SJCRH30 (cell line): Measurements from ENCODE around the gene PDE10A. TPM values are rescaled to one million over a fixed set of nuclear protein-coding genes. Genes with fewer than 3 reads are reported as not detected.
"Not testable (repeated sequence)": the region's sequence is repeated elsewhere in the genome, so short reads cannot be mapped to it uniquely, and the experiment has no call there.

Experiments used
- DNase-seq, 2 experiments: peaks; one replicate each; pipeline ENCODE4 v3.0.0-alpha.2; 2015 to 2020
- H3K27ac ChIP-seq: fragments of 250-450 bp; sonication (Bioruptor Pico); 2 replicates; pipeline ENCODE4 v1.5.1; 2020; ENCODE audit warnings: mild to moderate bottlenecking, moderate library complexity
- H3K27me3 ChIP-seq: fragments of 250-450 bp; sonication (Bioruptor Pico); 2 replicates; pipeline ENCODE4 v1.5.1; 2020; ENCODE audit warnings: mild to moderate bottlenecking, moderate library complexity
- H3K36me3 ChIP-seq: fragments of 250-450 bp; sonication (Bioruptor Pico); 2 replicates; pipeline ENCODE4 v1.5.1; 2020; ENCODE audit warnings: mild to moderate bottlenecking, moderate library complexity
- H3K4me1 ChIP-seq: fragments of 250-450 bp; sonication (Bioruptor Pico); 2 replicates; pipeline ENCODE4 v1.5.1; 2020; ENCODE audit warnings: mild to moderate bottlenecking, moderate library complexity
- H3K4me3 ChIP-seq: fragments of 250-450 bp; sonication (Bioruptor Pico); 2 replicates; pipeline ENCODE4 v1.5.1; 2020; ENCODE audit warnings: mild to moderate bottlenecking, moderate library complexity
- H3K9me3 ChIP-seq: fragments of 250-450 bp; sonication (Bioruptor Pico); replicated peaks from 2 replicates; pipeline ENCODE4 v1.5.1; 2020; ENCODE audit warnings: mild to moderate bottlenecking, moderate library complexity
- total RNA-seq: library from RNA; depleted of rRNA; stranded (reverse); fragments of >200 nt; shearing (Covaris generic); gene quantifications from 2 replicates; pipeline ENCODE4 v1.2.3, GENCODE V29; 2014

The PDE10A gene
- total RNA-seq, 1 experiment from 2014 or later, result 14.5 TPM

DNA sequence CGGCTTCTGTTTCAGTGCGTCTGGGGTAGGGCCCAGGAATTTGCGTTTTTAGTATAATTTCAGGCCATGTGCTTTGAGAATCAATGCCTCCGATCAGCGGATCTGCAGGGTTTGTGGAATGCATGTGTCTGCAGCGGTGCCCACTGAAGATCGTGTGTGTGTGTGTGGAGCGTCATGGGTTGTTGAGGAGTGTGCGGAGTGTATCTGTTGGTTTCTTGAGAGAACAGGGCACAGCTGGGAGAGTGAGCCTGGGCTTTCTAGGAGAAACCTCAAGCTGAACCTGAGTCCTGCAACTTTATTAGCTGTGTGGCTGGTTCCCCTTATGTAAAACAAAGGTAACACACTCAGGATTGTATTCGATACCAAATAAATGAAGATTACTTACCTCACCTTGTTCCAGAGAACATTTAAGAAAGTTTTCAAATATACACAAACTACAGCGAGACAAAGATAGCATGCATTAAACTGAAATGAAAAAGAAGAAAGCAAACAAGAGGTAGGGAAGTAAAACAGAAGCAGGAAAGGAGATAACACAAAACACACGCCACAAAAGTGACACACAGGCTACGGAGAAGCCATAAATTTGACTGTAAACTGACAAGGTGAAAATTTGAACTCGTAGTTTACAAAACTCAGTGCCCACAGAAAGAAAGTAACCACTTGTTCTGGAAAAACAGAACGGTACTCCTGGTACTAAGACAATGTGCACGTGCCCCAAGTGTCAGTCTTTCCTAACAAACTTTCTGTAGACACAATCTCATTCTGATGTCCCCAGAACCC lies 28.8 kb downstream of the PDE10A start:
- Histone ChIP-seq H3K36me3 (no peaks in the 10 kb centered on the region), H3K4me3 (no peak overlapping the region), H3K9me3 (no peaks in the 10 kb centered on the region), H3K4me1 (peaks cover 50% of the 10 kb centered on the region), H3K27me3 (no peaks in the 10 kb centered on the region), H3K27ac (no peak overlapping the region; the same call in 1 of the 2 replicates)
- no peak for DNase-seq

DNA sequence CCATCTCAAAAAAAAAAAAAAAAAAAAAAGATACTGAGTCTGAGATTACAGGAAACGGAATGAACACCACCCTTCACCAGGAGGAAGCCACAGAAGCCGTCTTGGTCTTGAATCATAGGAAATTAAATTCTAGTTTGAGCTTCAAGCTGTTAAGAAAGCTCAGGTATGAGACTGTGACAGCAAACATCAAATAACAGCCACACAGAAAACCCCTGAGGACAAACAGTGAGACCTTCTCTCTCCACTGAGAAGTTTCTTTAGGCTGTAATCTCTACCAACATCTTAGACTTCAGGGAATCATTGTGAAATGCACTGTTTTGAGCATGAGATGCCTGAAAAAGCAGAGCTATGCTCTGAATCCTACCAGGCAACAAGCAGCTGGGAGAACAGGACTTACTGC lies 30.8 kb downstream of the PDE10A start:
- Histone ChIP-seq H3K27me3 (no peaks in the 10 kb centered on the region), H3K4me3 (no peak overlapping the region), H3K36me3 (no peaks in the 10 kb centered on the region), H3K27ac (no peak overlapping the region), H3K4me1 (peaks cover 43% of the 10 kb centered on the region), H3K9me3 (0 out of 2 replicates have a peak, but pooled peaks cover 1% of the 10 kb centered on the region)
- no peak for DNase-seq

DNA sequence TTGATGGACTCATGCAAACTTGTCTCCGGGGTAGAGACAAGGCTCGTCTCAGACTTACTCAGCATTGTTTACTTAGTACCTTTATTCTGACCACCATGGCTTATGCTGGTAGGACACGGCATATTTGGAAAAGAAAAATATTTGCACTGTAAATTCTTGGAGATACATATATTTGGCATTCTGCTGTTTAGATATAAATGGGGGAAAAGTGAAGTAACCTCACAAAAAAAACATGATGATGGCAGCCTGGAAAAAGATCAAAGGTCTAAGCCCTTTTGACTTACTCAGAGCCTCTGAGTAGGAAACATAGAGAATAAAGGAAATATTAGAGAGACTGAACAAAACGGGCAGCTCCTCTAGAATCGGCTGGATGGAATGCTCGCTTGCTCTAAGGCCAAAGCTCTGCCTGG lies 32.5 kb downstream of the PDE10A start:
- H3K27me3 ChIP-seq, result no peaks in the 10 kb centered on the region
- H3K4me3 ChIP-seq, result peak overlapping the region; percentile 30
- H3K9me3 ChIP-seq, result 0 out of 2 replicates have a peak, but pooled peaks cover 3% of the 10 kb centered on the region
- H3K4me1 ChIP-seq, result peaks cover 37% of the 10 kb centered on the region
- H3K36me3 ChIP-seq, result no peaks in the 10 kb centered on the region
- H3K27ac ChIP-seq, result peak overlapping the region; percentile 40; the same call in 1 of the 2 replicates
- DNase-seq, result peak in 1 of 2 experiments; percentile 38

DNA sequence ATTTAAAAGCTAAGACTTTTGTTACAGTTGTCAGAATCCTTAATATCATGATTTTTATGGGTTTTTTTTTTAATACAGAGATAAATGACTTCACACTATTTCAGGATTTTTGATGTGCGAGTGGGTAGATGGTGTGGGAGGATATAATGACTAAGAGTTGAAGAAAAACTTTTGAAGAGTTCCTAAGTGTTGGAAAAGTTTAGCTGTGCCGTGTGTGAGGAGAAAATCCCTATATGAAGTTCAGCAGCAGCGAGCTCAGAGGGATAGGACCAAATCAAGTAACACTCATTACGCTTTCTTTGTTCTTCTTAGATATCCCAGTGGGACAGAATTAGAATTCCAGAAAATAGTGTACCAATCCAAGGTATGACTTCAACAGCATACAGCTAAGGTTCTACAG lies 34.1 kb downstream of the PDE10A start:
- Histone ChIP-seq H3K27me3 (no peaks in the 10 kb centered on the region), H3K4me1 (peaks cover 25% of the 10 kb centered on the region), H3K36me3 (no peaks in the 10 kb centered on the region), H3K4me3 (no peak overlapping the region), H3K9me3 (0 out of 2 replicates have a peak, but pooled peaks cover 3% of the 10 kb centered on the region), H3K27ac (no peak overlapping the region)
- no peak for DNase-seq

DNA sequence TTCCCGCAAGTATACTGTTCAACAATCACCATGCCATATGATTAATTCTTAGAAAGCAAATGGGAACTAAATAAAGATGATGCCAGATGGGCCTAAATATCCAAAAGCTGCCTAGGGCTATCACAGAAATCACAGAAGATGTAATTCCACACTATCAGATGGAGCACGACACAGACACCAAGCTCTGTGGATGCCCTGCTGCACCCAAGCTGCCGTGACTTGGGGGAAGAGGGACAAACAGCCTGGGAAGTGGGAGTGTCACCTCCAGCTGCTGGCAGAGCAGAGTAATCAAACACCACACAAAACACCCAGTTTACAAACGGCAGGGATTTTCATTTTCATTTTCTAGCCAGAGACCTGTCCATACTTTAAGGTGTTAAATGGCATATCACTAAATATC lies 35.7 kb downstream of the PDE10A start:
- peak in 1 of 2 experiments; percentile 41 for DNase-seq
- Histone ChIP-seq H3K27ac (no peak overlapping the region), H3K4me1 (peaks cover 25% of the 10 kb centered on the region), H3K27me3 (no peaks in the 10 kb centered on the region), H3K9me3 (0 out of 2 replicates have a peak, but pooled peaks cover 3% of the 10 kb centered on the region), H3K36me3 (no peaks in the 10 kb centered on the region), H3K4me3 (no peak overlapping the region)

DNA sequence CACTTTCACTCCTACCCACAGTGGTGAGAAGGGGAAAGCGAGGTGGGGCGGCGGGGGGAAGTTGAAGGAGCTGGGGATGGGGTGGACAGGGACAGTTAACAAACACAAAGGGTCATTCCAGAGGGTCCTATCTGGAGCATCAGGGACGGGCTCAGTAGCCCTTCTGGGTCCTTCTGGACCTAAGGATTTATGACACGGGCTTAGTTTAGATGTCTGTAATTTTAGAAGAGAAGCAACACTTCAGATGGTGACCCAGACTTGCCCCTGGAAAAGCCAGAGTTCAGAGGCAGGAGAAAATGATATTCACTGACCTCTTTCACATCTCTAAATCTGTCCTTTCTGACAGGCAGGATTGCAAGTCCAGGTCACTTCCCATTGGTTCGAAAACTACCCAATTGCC lies 36.3 kb downstream of the PDE10A start:
- Histone ChIP-seq H3K27ac (no peak overlapping the region), H3K4me1 (peaks cover 25% of the 10 kb centered on the region), H3K9me3 (0 out of 2 replicates have a peak, but pooled peaks cover 3% of the 10 kb centered on the region), H3K36me3 (no peaks in the 10 kb centered on the region), H3K27me3 (no peaks in the 10 kb centered on the region), H3K4me3 (no peak overlapping the region)
- no peak for DNase-seq

DNA sequence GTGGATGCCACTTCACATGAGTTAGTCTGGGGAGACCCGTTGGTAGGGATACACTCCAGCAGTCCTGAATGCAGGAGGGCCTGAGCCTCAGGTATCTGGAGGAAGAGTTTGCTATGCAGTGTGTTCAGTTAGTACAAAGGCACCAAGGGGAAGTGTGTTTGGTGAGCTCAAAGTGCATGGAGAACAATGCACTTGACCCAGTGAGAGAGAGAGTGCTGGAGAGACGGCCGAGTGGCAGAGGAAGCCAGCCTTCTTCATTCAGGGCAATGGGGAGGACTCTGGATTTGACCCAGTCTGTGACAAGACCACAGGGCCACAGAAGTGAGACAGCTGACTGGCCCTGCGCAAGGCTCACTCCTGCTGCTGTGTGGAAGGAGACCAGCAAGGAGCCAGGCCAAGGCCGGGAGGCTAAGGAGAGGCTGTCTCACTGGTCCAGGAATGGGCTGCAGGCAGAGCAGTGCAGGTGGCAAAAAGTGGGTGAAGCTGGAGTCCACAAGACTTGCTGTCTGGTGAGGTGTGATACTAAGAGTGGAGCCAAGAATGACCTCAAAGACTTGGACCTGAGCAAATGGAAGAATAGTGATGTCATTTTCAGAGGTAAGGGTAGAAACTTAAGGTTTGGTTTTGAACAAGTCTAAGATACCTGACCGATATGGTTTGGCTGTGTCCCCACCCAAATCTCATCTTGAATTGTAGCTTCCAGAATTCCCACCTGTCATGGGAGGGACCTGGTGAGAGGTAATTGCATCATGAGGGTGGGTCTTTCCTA lies 38.0 kb downstream of the PDE10A start:
- DNase-seq, result no peak
- Histone ChIP-seq H3K4me3 (no peak overlapping the region), H3K36me3 (no peaks in the 10 kb centered on the region), H3K27me3 (no peaks in the 10 kb centered on the region), H3K4me1 (peaks cover 15% of the 10 kb centered on the region), H3K9me3 (0 out of 2 replicates have a peak, but pooled peaks cover 3% of the 10 kb centered on the region), H3K27ac (no peak overlapping the region)

DNA sequence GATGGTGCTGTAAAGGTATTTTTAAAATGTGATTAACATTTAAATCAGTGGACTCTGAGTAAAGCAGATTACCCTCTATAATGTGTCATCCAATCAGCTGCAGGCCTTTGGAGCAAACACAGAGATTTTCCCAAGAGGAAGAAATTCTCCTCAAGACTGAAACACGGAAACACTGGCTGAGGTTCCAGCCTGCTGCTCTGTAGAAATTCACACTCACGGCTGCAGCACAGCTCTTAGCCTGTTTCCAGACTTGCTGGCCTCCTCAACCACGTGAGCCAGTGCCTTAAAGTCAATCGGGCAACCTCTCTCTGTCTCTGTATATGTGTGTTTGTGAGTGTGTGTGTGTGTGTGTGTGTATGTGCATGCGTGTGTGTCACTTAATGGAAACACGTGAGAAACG lies 41.1 kb downstream of the PDE10A start:
- no peak for DNase-seq
- no peaks in the 10 kb centered on the region for H3K27me3 ChIP-seq
- H3K36me3 ChIP-seq, result no peaks in the 10 kb centered on the region; the same call in 1 of the 2 replicates
- H3K27ac ChIP-seq, result no peak overlapping the region
- H3K4me1 ChIP-seq, result peaks cover under 1% of the 10 kb centered on the region; the same call in 1 of the 2 replicates
- H3K4me3 ChIP-seq, result no peak overlapping the region
- no peaks in the 10 kb centered on the region for H3K9me3 ChIP-seq

DNA sequence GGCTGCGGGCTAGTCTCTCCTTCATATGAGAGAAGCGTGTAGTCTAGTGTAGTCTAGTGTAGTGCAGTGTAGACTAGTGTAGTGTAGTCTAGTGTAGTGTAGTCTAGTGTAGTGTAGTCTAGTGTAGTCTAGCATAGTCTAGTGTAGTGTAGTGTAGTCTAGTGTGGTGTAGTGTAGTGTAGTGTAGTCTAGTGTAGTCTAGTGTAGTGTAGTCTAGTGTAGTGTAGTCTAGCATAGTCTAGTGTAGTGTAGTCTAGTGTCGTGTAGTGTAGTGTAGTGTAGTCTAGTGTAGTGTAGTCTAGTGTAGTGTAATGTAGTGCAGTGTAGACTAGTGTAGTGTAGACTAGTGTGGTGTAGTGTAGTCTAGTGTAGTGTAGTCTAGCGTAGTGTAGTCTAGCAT lies 44.1 kb downstream of the PDE10A start:
- not testable (repeated sequence) for H3K9me3 ChIP-seq, H3K4me3 ChIP-seq, H3K27me3 ChIP-seq, H3K27ac ChIP-seq, H3K36me3 ChIP-seq, DNase-seq, H3K4me1 ChIP-seq

DNA sequence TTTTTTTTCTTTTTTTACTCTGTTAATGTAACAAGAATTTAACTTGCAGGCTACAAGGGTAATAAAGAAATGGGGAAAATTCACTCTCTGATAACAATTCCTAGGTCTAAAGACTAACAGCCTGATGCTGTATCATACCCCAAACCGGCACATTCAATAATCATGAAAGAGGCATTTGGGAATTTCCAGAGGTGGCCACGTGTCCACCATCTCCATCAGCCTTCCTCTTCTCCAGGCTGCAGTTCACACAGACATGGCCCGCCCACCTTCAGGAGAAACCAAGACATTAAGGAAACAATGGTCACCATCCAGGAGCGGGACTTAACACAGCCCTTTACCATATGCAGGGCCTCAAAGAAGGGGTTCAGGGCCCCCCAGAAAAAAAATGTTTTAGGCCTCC lies 44.8 kb downstream of the PDE10A start:
- Histone ChIP-seq H3K27me3 (no peaks in the 10 kb centered on the region), H3K36me3 (no peaks in the 10 kb centered on the region; the same call in 1 of the 2 replicates), H3K4me3 (no peak overlapping the region), H3K27ac (no peak overlapping the region), H3K9me3 (no peaks in the 10 kb centered on the region), H3K4me1 (no peaks in the 10 kb centered on the region)
- DNase-seq, result no peak

DNA sequence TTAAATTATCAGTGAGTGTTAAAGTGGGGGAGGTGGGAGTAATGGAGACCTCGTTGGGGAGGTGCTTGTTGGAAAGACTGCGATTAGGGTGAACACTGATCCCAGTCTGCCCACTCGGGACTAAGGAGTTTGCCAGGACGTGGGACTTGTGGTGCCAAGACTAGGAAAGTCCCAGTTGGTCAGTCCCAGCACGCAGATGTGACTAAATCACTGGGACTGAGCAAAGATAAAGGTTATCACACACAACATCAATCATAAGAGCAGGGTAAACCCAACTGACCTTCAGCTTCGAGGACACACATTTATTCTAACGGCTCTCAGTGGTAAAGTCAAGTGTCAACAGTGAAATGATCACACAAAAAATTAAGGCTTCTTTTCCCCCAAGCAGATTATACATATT lies 45.5 kb downstream of the PDE10A start:
- H3K27ac ChIP-seq, result no peak overlapping the region
- H3K36me3 ChIP-seq, result no peaks in the 10 kb centered on the region; the same call in 1 of the 2 replicates
- no peak overlapping the region for H3K4me3 ChIP-seq
- no peak for DNase-seq
- H3K9me3 ChIP-seq, result no peaks in the 10 kb centered on the region
- no peaks in the 10 kb centered on the region for H3K27me3 ChIP-seq
- H3K4me1 ChIP-seq, result no peaks in the 10 kb centered on the region

DNA sequence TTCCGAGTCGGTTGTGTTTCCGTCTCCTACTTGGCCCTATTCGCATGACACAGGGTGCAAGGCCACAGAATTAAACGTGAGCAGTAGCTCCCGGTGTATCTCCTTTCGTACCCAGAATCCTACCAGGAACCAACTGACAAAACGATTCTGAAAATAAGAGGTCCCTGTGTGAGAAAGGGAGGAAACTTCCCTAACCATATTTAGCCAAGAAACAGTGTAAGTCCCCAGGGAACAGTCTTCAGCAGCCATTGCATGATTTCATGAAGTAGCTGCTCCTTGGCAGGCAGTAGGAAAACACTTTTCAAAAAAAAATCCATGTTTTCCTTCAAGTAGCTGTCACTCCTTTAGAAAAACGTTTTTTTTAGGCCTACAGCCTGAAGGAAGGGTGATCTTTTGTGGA lies 46.9 kb downstream of the PDE10A start:
- peak in 1 of 2 experiments; percentile 20 for DNase-seq
- Histone ChIP-seq H3K36me3 (no peaks in the 10 kb centered on the region; the same call in 1 of the 2 replicates), H3K4me1 (no peaks in the 10 kb centered on the region), H3K4me3 (no peak overlapping the region), H3K27ac (no peak overlapping the region), H3K9me3 (no peaks in the 10 kb centered on the region), H3K27me3 (no peaks in the 10 kb centered on the region)

DNA sequence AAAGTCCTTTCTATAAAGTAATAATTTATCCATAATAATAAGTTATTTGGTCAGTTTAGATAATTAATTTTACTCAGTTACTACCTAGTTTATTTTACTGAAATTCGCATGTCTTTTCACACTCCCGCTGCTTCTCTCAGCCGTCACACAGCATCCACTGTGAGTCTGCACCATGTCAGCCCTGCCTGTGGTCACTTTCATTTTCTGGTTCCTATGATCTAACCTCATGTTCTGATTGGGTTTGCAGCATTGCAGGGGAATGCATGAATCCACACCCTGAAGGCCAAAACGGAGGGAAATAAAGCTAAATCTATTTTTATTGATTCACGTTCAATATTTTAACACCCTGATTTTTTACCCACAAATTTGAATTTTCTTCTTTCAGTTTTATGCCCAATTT lies 47.4 kb downstream of the PDE10A start:
- no peaks in the 10 kb centered on the region for H3K4me1 ChIP-seq
- no peak for DNase-seq
- no peak overlapping the region for H3K27ac ChIP-seq
- no peaks in the 10 kb centered on the region; the same call in 1 of the 2 replicates for H3K36me3 ChIP-seq
- no peaks in the 10 kb centered on the region for H3K27me3 ChIP-seq
- no peak overlapping the region for H3K4me3 ChIP-seq
- no peaks in the 10 kb centered on the region for H3K9me3 ChIP-seq

DNA sequence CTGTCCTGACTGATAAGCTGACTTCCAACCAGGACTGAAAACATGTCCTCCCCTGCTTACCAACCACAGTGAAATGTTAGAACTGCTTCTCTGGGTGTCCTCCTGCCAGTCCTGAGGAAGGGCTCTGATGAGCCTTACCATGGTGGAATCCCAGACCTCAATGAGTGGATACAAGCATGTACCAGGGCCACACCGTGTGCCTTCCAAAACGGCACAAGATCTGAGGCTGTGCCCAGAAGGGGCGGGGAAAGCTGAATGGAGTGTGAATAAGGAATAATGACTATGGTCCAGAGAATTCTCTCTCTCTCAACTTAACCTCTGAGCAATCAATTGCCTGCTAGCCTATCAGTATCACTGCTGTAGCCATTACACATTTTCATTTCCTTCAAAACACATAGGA lies 51.7 kb downstream of the PDE10A start:
- Histone ChIP-seq H3K36me3 (no peaks in the 10 kb centered on the region; the same call in 1 of the 2 replicates), H3K4me3 (no peak overlapping the region), H3K4me1 (no peaks in the 10 kb centered on the region), H3K9me3 (no peaks in the 10 kb centered on the region), H3K27me3 (no peaks in the 10 kb centered on the region), H3K27ac (no peak overlapping the region)
- no peak for DNase-seq

DNA sequence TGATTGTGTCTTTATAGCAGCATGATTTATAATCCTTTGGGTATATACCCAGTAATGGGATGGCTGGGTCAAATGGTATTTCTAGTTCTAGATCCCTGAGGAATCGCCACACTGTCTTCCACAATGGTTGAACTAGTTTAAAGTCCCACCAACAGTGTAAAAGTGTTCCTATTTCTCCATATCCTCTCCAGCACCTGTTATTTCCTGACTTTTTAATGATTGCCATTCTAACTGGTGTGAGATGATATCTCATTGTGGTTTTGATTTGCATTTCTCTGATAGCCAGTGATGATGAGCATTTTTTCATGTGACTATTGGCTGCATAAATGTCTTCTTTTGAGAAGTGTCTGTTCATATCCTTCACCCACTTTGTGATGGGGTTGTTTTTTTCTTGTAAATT lies 54.5 kb downstream of the PDE10A start:
- H3K27ac ChIP-seq, H3K4me3 ChIP-seq, H3K36me3 ChIP-seq, H3K27me3 ChIP-seq, DNase-seq, H3K4me1 ChIP-seq, H3K9me3 ChIP-seq: not testable (repeated sequence)
